Keratinocyte (primary cell): ENCODE results near the gene CHD9. TPM values are rescaled to one million over a fixed set of nuclear protein-coding genes. Genes with fewer than 3 reads are reported as not detected.

Experiments
- DNase-seq: peaks from one replicate; pipeline ENCODE4 v3.0.0-alpha.2; 2011; ENCODE audit warnings: low read depth, missing footprints, low spot score
- FAIRE-seq: peaks from 2 replicates; lab custom pipeline; 2011; peaks lifted over from hg19 to GRCh38; lab: Jason Lieb, UNC
- H2AFZ ChIP-seq: 2 replicates; pipeline ENCODE4 v1.6.0; 2012; ENCODE audit warnings: low read length, control low read depth, inconsistent platforms; ENCODE audit not compliant: control insufficient read depth
- H3K27ac ChIP-seq: 2 replicates; pipeline ENCODE4 v1.5.1; 2011; ENCODE audit warnings: low read length; ENCODE audit not compliant: control insufficient read depth, insufficient read depth
- H3K27me3 ChIP-seq: 3 replicates; pipeline ENCODE4 v1.6.0; 2011; ENCODE audit warnings: low read length; ENCODE audit not compliant: control insufficient read depth, insufficient read depth; ENCODE audit errors: extremely low read depth
- H3K36me3 ChIP-seq, 2 experiments: 2 replicates in 1 of 2; 3 replicates in 1 of 2; pipeline ENCODE4 v1.5.1; 2011; ENCODE audit warnings: low read length in 2 of 2, mild to moderate bottlenecking in 1 of 2; ENCODE audit not compliant: control insufficient read depth in 2 of 2, insufficient read depth in 2 of 2; ENCODE audit errors: extremely low read depth in 1 of 2
- H3K4me1 ChIP-seq: 3 replicates; pipeline ENCODE4 v1.5.1; 2011; ENCODE audit warnings: low read length; ENCODE audit not compliant: control insufficient read depth, insufficient read depth; ENCODE audit errors: extremely low read depth
- H3K4me2 ChIP-seq: 3 replicates; pipeline ENCODE4 v1.6.0; 2011; ENCODE audit warnings: low read depth, low read length; ENCODE audit not compliant: control insufficient read depth, insufficient read depth; ENCODE audit errors: extremely low read depth
- H3K4me3 ChIP-seq, 3 experiments: fragments of 200-600 bp in 1 of 3; sonication (generic) in 1 of 3; 2 replicates in 2 of 3; 3 replicates in 1 of 3; pipeline ENCODE4 v1.5.1; 2011 to 2016; ENCODE audit warnings: low read length in 3 of 3, mild to moderate bottlenecking in 3 of 3, control low read depth in 2 of 3, inconsistent platforms in 1 of 3, low read depth in 1 of 3, mixed read lengths in 1 of 3, mixed run types in 1 of 3, moderate library complexity in 1 of 3; ENCODE audit not compliant: control insufficient read depth in 2 of 3, insufficient read depth in 2 of 3; ENCODE audit errors: extremely low read depth in 1 of 3
- H3K79me2 ChIP-seq: 2 replicates; pipeline ENCODE4 v1.6.0; 2012; ENCODE audit warnings: low read length; ENCODE audit not compliant: control insufficient read depth, insufficient read depth
- H3K9ac ChIP-seq: 3 replicates; pipeline ENCODE4 v1.6.0; 2011; ENCODE audit warnings: low read length; ENCODE audit not compliant: control insufficient read depth, insufficient read depth; ENCODE audit errors: extremely low read depth
- H3K9me1 ChIP-seq: 3 replicates; pipeline ENCODE4 v1.6.0; 2011; ENCODE audit warnings: low read length; ENCODE audit not compliant: control insufficient read depth, insufficient read depth; ENCODE audit errors: extremely low read depth
- H3K9me3 ChIP-seq: 2 replicates; pipeline ENCODE4 v1.5.1; 2012; ENCODE audit warnings: low read depth, low read length; ENCODE audit not compliant: control insufficient read depth
- H4K20me1 ChIP-seq: 3 replicates; pipeline ENCODE4 v1.6.0; 2011; ENCODE audit warnings: low read length; ENCODE audit not compliant: control insufficient read depth, insufficient read depth; ENCODE audit errors: extremely low read depth
- EZH2 ChIP-seq: IDR thresholded peaks from one replicate; pipeline ENCODE4 v1.6.1; 2012; ENCODE audit warnings: inconsistent platforms, mild to moderate bottlenecking, low read length, moderate library complexity
- dilution Hi-C: fragments of 300-500 bp; cut with MboI; formaldehyde crosslinking; loops from one replicate; pipeline ENCODE4 v1.7.0; 2020; ENCODE audit warnings: low sequenced_read_pairs; ENCODE audit not compliant: extremely low pct_ligation_motif_present
- polyA plus RNA-seq, 5 experiments: library from polyadenylated mRNA; depleted of rRNA in 3 of 5; stranded (reverse) in 3 of 5; stranded (forward) in 1 of 5; unstranded in 1 of 5; fragments of >200 nt; gene quantifications; 1 replicate in 1 of 5; 2 replicates in 3 of 5; 3 replicates in 1 of 5; pipeline versions ENCODE4 v1.2.1 to v1.2.3, GENCODE V29; 2011 to 2012; ENCODE audit warnings: missing spikeins in 2 of 5, low read depth in 1 of 5, low replicate concordance in 1 of 5
- small RNA-seq, 3 experiments: library from RNA; depleted of rRNA; stranded (forward); fragments of <200 nt; gene quantifications; one replicate each; pipeline ENCODE3, GENCODE V24; 2012; ENCODE audit warnings: low read depth in 3 of 3, low replicate concordance in 1 of 3; ENCODE audit not compliant: insufficient read length in 3 of 3
- TF ChIP-seq, protein P1 (sequence below), 3 experiments: IDR thresholded peaks in 1 of 3; conservative IDR thresholded peaks in 1 of 3; optimal IDR thresholded peaks in 1 of 3; 2 replicates in 2 of 3; 3 replicates in 1 of 3; pipeline versions ENCODE3 to v1.5.1; 2011; ENCODE audit warnings: low read length in 3 of 3, mild to moderate bottlenecking in 3 of 3, moderate library complexity in 2 of 3, control low read depth in 1 of 3, inconsistent platforms in 1 of 3; ENCODE audit not compliant: insufficient read depth in 2 of 3; ENCODE audit errors: extremely low read depth in 1 of 3

Gene CHD9
- polyA plus RNA-seq, 1 donor (not counting 4 experiments of a cell fraction or from before 2014, with no cell fraction given) = 32.8 TPM

DNA sequence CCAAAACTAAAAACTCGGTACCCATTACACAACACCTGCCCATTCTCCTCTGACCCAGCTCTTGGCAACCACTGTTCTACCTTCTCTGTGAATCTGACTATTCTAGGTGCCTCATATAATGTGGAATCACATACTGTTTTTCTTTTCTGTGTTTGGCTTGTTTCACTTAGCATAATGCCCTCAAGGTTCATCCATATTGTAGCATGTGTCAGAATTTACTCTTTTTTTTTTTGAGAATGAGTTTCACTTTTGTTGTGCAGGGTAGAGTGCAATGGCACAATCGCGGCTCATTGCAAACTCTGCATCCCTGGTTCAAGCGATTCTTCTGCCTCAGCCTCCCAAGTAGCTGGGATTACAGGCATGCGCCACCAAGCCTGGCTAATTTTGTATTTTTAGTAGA is 320.0 kb downstream of the CHD9 start:
- H3K36me3 ChIP-seq = no peaks in the 10 kb centered on the region
- H4K20me1 ChIP-seq = no peaks in the 10 kb centered on the region
- H3K4me2 ChIP-seq = no peak overlapping the region
- no peak overlapping the region for H3K27ac ChIP-seq
- TF ChIP-seq, protein P1, sequence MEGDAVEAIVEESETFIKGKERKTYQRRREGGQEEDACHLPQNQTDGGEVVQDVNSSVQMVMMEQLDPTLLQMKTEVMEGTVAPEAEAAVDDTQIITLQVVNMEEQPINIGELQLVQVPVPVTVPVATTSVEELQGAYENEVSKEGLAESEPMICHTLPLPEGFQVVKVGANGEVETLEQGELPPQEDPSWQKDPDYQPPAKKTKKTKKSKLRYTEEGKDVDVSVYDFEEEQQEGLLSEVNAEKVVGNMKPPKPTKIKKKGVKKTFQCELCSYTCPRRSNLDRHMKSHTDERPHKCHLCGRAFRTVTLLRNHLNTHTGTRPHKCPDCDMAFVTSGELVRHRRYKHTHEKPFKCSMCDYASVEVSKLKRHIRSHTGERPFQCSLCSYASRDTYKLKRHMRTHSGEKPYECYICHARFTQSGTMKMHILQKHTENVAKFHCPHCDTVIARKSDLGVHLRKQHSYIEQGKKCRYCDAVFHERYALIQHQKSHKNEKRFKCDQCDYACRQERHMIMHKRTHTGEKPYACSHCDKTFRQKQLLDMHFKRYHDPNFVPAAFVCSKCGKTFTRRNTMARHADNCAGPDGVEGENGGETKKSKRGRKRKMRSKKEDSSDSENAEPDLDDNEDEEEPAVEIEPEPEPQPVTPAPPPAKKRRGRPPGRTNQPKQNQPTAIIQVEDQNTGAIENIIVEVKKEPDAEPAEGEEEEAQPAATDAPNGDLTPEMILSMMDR (optimal IDR thresholded peaks at IDR 0.05 in 1 of 3, IDR thresholded peaks at IDR 0.05 in 1 of 3, conservative IDR thresholded peaks at IDR 0.05 in 1 of 3; ENCODE audit: extremely low read depth in 1 of 3, insufficient read depth in 2 of 3, low read length in 3 of 3) = no peak
- no peak for TF ChIP-seq EZH2
- no peaks in the 10 kb centered on the region for H3K9me3 ChIP-seq
- dilution Hi-C loops = no loop called here
- DNase-seq (no peak), FAIRE-seq (no peak)
- no peaks in the 10 kb centered on the region for H3K79me2 ChIP-seq
- no peak overlapping the region for H2AFZ ChIP-seq
- no peak overlapping the region for H3K9ac ChIP-seq
- no peaks in the 10 kb centered on the region for H3K27me3 ChIP-seq
- H3K4me3 ChIP-seq = no peak overlapping the region
- peaks cover 9% of the 10 kb centered on the region for H3K4me1 ChIP-seq
- H3K9me1 ChIP-seq = no peaks in the 10 kb centered on the region

DNA sequence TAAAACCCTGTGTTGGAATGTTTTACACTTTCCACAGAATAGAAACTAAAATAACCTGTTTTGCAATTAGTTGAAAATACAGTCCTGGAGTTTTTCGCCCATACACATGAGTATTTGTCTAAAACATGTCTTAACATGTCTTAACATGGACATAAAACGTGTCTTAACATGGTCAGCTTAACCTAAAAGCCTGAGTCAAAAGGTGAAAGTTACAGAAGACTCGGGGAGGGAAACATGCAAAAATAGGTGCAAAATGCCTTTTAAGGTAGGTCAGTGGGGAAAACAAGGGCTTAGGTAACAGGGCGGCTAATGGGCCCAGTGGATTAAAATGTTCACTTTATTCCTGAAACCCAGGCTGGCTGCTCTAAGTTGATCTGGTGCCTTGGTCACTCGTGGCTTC is 323.3 kb downstream of the CHD9 start:
- Histone ChIP-seq H3K27ac (no peak overlapping the region), H3K36me3 (no peaks in the 10 kb centered on the region), H4K20me1 (no peaks in the 10 kb centered on the region), H3K79me2 (no peaks in the 10 kb centered on the region), H3K4me3 (no peak overlapping the region), H3K9me3 (no peaks in the 10 kb centered on the region), H3K9ac (no peak overlapping the region), H3K27me3 (no peaks in the 10 kb centered on the region), H3K4me1 (peaks cover 9% of the 10 kb centered on the region), H3K9me1 (no peaks in the 10 kb centered on the region), H3K4me2 (peak overlapping the region; percentile 51), H2AFZ (peak overlapping the region; percentile 59)
- FAIRE-seq (peak; percentile 75), DNase-seq (peak; percentile 40)
- TF ChIP-seq, protein P1 (optimal IDR thresholded peaks at IDR 0.05 in 1 of 3, IDR thresholded peaks at IDR 0.05 in 1 of 3, conservative IDR thresholded peaks at IDR 0.05 in 1 of 3; ENCODE audit: extremely low read depth in 1 of 3, insufficient read depth in 2 of 3, low read length in 3 of 3) = no peak
- TF ChIP-seq EZH2 = no peak
- dilution Hi-C loops = no loop called here

Small RNA genes lying within 50 kb of the gene (small RNA-seq; reads per million reads assigned to genes)
- gene RF01210 = 0 reads per million in 3 experiments
- gene RNA5SP427 = 0 reads per million in 3 experiments

Other genes with a start within 250 kb of the CHD9 start
- 0.53 to 0.89 TPM (median 0.64 TPM) in 3 replicates for gene CHD9NB, start 2.1 kb upstream of the CHD9 start, polyA plus RNA-seq